Inflammatory macrophage (primary cell): ENCODE results near the gene ZNF438.
A peak's percentile ranks its signal among the peaks of the same experiment; 100 is the strongest.

Experiments used
- DNase-seq, 2 donors: peaks; one replicate each; pipeline ENCODE4 v3.0.0-alpha.2; 2020 to 2022

The ZNF438 gene

DNA sequence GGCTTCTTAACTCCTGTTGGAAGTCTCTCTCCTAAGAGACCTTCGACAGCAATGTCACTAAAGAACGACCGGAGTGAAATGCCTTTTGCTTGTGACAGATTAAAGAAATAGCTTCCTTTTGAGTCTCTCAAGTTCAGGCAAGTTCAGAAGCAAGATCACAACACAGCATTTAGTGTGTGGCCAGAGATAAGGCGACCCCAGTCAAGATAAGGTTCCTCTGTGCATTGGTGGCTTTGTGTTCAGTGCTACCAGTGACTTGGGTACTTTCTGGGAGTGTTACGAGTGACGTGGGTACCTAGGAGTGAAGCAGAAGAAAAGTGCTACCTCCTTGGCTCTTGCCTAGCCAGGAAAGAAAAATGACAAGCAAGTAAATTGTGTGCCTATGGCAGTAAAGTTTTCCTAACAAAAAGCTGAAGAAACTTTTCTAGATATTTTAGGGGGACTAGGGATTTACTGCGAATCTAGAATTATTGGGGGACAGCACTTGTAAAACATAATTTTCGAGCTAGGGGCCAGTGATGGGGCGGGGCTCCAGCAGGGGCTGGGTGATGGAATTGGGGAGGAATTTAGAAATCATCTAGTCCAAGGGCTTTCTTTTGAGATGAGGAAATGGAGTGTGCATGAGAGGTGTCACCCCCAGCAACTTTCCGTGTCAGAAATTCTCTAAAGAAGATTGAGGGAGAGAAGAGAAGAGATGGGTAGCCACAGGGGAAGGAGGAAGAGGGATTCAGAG, 210.2 kb downstream of the ZNF438 start:
- no peak for DNase-seq

- no peak for DNase-seq
These were observed 211.2 kb downstream of the ZNF438 start for GRCh38 chr10:30820261-30820991.

GRCh38 chr10:30819341-30820181, 212.1 kb downstream of the ZNF438 start:
- no peak for DNase-seq

GRCh38 chr10:30818854-30819253, 212.8 kb downstream of the ZNF438 start:
- no peak for DNase-seq

- DNase-seq = peak; percentile 68 to 74
These were observed 213.5 kb downstream of the ZNF438 start for GRCh38 chr10:30818010-30818660.

- DNase-seq = no peak
These were observed 214.1 kb downstream of the ZNF438 start for GRCh38 chr10:30817541-30817940.

DNA sequence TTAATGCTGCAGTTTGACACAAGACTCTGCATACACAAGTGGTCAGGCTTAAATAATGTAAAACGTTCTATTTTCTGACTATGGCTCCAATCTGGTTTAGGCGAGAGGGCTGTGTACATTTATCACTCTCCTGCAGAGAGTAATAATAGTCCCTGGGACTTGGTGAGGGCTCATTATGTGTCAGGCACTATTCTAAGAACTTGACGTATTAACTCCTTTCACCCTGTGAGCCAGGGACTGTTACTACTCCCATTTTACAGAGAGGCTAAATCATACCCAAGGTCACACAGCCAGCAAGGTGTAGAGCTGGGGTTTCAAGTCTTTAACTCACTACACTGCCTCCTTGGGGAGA, 214.9 kb downstream of the ZNF438 start:
- DNase-seq = no peak

DNA sequence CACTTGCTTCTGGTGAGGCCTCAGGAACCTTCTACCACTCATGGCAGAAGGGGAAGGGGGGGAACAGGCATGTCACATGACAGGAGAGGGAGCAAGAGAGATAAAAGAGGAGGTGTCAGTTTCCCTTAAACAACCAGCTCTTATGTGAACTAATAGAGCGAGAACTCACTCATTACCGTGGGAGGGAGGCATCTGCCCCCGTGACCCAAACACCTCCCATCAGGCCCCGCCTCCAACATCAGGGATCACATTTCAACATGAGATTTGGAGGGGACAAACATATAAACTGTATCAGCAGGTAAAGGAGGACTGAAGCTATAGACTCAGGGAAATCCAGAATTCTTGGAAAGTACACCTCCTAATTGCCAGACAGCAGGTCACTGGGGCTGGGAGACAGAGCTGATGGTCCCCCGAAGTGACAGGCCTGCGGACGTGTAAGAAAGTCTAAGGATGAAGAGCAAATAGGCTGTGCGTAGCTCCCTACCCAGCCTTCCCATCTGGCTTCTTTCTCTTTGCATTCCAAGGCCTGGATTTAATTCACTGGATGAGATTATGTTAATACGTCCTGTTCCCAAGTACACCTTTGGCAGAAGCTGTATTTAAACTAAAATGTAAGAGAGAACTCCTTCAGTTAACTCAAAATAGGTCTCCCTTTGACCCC, 215.4 kb downstream of the ZNF438 start:
- no peak for DNase-seq

DNA sequence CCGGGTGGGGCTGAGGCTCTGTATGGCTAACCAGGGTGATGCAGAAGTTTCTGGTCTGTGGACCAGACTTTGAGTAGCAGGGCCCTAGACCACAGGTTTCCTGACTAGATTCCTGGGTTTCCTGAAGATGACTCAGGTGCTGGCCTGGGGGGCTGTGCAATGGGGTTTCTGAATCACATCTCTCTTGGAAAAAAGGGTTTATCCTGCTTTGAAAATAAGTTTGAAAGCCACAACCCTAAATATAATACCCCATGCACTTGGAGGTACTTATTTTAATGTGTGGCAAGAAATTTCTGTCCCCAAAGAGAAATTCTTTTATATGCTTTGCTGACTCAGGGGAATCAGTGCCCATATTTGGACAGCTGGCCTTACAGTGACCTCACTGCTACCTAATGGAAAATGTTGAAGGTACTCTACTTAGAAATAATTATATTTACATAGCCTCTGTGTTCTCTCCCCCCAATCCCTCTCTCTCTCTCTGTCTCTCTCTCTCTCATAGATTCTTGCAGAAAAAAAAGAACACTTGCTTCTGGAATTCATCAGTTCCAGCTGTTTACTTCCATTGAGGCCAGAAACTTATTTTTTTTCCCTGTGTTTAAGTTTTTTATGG, 217.7 kb downstream of the ZNF438 start:
- no peak for DNase-seq

DNA sequence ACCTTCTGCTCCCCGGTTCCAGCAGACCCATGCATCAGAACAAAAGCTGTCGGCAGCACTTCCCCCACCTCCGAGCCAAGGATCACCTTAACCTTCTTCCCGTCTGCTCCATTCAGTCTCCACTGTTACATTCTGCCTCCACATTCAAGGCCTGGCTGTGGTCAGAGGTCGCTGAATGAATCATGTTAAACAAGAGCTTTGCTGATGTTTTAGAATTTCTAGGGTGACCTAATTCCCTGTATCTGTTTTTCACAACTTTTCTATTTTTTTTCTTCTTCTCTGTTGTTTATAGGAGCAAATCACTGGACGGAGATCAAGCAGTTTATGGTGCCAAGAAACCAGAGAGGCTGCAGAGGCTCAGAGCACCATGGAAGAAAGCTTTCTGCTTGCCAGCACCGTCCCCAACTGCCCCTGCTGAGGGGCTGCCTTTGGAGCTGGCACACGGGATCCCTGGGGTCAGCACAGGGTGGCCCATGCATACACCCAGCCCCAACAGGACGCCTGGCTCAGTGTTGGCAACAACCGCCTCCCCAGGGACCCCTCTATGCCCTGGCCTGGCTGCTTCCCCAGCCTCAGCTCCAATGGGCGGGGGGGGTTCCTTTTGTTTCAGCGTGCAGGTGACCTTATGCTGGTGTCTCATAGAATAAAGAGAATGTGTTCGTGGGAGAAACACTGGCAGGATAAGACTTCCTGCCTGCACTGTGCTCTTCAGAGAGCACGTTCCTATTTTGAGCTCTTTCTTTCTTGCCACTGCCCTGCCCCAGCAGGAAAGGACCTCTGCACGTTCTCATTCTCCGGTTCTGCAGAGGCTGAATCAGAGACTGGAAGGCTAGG, 219.4 kb downstream of the ZNF438 start:
- DNase-seq = no peak

DNA sequence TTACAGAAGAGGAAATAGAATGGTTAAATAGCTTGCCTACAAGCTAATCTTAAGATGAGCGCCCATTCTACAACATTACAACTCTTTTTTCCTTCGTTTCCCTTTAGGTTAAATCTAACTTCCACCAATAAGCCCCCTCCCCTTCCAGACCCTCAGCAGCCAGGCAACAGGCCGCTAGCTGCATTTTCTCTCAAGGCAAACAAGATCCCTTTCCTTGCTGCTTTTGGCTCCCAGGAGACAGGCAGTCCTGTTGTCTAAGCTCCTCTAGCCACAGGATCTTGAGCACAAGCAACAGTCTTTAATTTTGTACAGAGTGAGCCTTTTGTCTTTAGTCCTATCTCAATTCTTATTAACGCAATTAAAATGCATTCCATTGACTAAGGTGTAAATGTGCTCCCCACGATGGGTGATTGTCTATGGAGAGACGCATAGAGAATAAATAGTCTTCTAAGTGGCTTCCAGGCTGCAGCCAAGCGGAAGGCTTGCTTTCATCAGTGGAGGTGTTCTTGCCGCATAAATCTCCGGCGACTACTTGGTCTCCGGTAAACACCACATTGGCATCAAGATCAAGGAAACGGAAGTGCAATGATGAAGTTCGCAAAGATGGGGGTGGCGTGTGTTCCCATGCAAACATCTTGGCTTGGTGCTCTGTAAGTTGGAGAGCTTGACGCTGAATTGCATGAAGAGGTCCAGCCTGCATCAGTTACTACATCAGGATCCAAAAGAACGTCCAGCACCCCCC, 220.2 kb downstream of the ZNF438 start:
- DNase-seq = no peak

- no peak for DNase-seq
These were observed 221.2 kb downstream of the ZNF438 start for GRCh38 chr10:30810416-30810815.

DNA sequence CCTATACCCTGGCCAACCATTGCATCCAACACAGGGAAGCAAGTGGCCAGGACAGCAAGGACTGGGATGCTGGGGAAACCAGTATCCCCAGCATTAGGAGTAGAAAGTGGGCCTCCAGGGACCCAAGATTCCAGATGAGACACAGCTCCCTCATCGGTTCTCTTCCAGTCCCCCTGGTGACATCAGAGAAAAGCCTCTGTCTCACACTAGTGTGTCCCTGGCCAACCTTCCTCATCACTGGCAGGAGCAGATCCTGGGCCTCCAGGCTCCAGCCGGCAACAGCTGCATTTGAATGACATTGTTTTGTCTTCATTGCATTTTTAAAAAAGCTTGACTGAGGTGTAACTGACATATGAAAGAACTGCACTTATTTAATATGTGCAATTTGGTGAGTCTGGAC, 224.8 kb downstream of the ZNF438 start:
- no peak for DNase-seq

GRCh38 chr10:30805061-30805460, 226.6 kb downstream of the ZNF438 start:
- DNase-seq = no peak

GRCh38 chr10:30804478-30805055, 227.1 kb downstream of the ZNF438 start:
- no peak for DNase-seq

GRCh38 chr10:30803892-30804322, 227.8 kb downstream of the ZNF438 start:
- peak in 1 of 2 donors; percentile 7 for DNase-seq

- DNase-seq = no peak
These were observed 228.6 kb downstream of the ZNF438 start for GRCh38 chr10:30803058-30803457.

DNA sequence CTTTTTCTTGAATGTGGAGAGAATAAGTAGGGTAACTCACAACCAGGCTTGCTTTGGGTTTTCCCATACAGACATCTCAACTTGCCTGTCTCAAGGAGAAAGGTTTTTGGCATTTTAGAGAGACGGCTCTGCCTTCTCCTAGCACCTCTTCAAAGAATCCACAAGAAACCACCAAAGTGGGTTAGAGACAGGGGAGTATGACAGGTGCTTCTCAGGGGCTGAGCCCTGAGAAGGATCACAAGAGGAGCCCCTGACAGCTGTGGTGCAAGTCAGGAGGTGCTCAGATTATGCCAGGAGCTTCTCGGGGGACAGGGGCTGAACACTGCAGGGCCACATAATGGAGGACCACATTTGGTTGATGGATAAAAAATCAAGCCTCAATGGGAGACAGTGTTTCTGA, 231.3 kb downstream of the ZNF438 start:
- no peak for DNase-seq

GRCh38 chr10:30798646-30799185, 232.9 kb downstream of the ZNF438 start:
- no peak for DNase-seq
